Stimulated activated CD4-positive, alpha-beta T cell treated with anti-CD3 and anti-CD28 coated beads, Interleukin-1b, Interleukin-23, amount 100 ng/mL, for 1 hour (primary cell): ENCODE measurements around the gene P2RY8.
"Not testable (repeated sequence)": the region's sequence is repeated elsewhere in the genome, so short reads cannot be mapped to it uniquely, and the experiment has no call there.

Experiments used
- DNase-seq, 2 donors: peaks; one replicate each; pipeline ENCODE4 v3.0.0-alpha.2; 2020; ENCODE audit warnings: low read depth in 2 of 2

P2RY8 gene

GRCh38 chrX:1487401-1487800, 49.6 kb downstream of the P2RY8 start:
- no peak for DNase-seq

- DNase-seq: no peak
Observed at GRCh38 chrX:1486749-1487361, 50.1 kb downstream of the P2RY8 start.

GRCh38 chrX:1486177-1486576, 50.8 kb downstream of the P2RY8 start:
- no peak for DNase-seq

- DNase-seq: no peak
Observed at GRCh38 chrX:1485033-1485432, 52.0 kb downstream of the P2RY8 start.

- no peak for DNase-seq
Observed at GRCh38 chrX:1484638-1485019, 52.4 kb downstream of the P2RY8 start.

GRCh38 chrX:1483843-1484637, 52.9 kb downstream of the P2RY8 start:
- DNase-seq: no peak

- DNase-seq: not testable (repeated sequence)
Observed at GRCh38 chrX:1482530-1482928, 54.5 kb downstream of the P2RY8 start.

GRCh38 chrX:1481636-1482529, 55.1 kb downstream of the P2RY8 start:
- DNase-seq: peak; percentile 37

- DNase-seq: no peak
Observed at GRCh38 chrX:1480082-1480785, 56.8 kb downstream of the P2RY8 start.

GRCh38 chrX:1477801-1478458, 59.1 kb downstream of the P2RY8 start:
- no peak for DNase-seq

- no peak for DNase-seq
Observed at GRCh38 chrX:1477229-1477628, 59.8 kb downstream of the P2RY8 start.

- no peak for DNase-seq
Observed at GRCh38 chrX:1476682-1477081, 60.3 kb downstream of the P2RY8 start.

- no peak for DNase-seq
Observed at GRCh38 chrX:1475881-1476280, 61.1 kb downstream of the P2RY8 start.

- no peak for DNase-seq
Observed at GRCh38 chrX:1475481-1475880, 61.5 kb downstream of the P2RY8 start.

GRCh38 chrX:1474593-1474992, 62.4 kb downstream of the P2RY8 start:
- DNase-seq: not testable (repeated sequence)

GRCh38 chrX:1472975-1473374, 64.0 kb downstream of the P2RY8 start:
- no peak for DNase-seq

GRCh38 chrX:1468250-1468772, 68.7 kb downstream of the P2RY8 start:
- peak; percentile 52 to 56 for DNase-seq

GRCh38 chrX:1466971-1467561, 69.9 kb downstream of the P2RY8 start:
- no peak for DNase-seq

- DNase-seq: no peak
Observed at GRCh38 chrX:1466232-1466661, 70.7 kb downstream of the P2RY8 start.
